Measurements from ENCODE around the gene SIRPB2. TPM values are rescaled to one million over a fixed set of nuclear protein-coding genes. Genes with fewer than 3 reads are reported as not detected.

The SIRPB2 gene
- total RNA-seq, 1 experiment from 2014 or later: not detected

DNA sequence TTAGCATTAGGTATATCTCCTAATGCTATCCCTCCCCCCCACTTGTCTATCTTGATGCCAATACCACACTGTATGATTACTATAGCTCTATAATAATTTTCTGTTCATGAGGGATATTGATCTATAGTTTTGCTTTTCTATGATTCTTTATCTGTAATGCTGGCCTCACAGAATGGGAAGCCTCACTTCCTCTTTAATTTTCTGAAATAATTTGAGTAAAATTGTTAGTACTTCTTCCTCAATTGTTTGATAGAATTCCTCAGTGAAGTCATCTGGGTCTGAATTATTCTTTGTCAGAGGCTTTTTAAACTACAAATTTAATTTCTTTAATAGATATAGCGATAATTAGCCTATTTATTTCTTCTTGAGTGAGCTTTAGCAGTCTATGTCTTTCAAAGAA lies 35.1 kb upstream of the SIRPB2 start:
- H3K4ac ChIP-seq (ENCODE audit: low read depth, low read length): no peak overlapping the region
- no peaks in the 10 kb centered on the region for H3K79me2 ChIP-seq (ENCODE audit: insufficient read depth, low read length)
- no peak overlapping the region for H3T11ph ChIP-seq (ENCODE audit: low read length)
- no peak overlapping the region for H3K4me3 Mint-ChIP-seq
- no peak overlapping the region for H2BK20ac ChIP-seq (ENCODE audit: low read depth, low read length, poor library complexity, severe bottlenecking)
- no peak overlapping the region for H3K4me2 ChIP-seq (ENCODE audit: insufficient read depth, insufficient read length, low read length)
- H3K27me3 Mint-ChIP-seq (ENCODE audit: low read depth): peaks cover 6% of the 10 kb centered on the region
- no peaks in the 10 kb centered on the region for H3K36me3 Mint-ChIP-seq (ENCODE audit: insufficient read depth in 1 of 3, low read depth in 3 of 3)
- H4K20me1 ChIP-seq (ENCODE audit: control insufficient read depth, insufficient read depth, insufficient read length): no peaks in the 10 kb centered on the region
- H3K9me3 ChIP-seq (ENCODE audit: control insufficient read depth, low read depth, low read length): no peaks in the 10 kb centered on the region
- H3K4me1 Mint-ChIP-seq: no peaks in the 10 kb centered on the region
- H3K79me1 ChIP-seq (ENCODE audit: insufficient read depth, low read depth, low read length, poor library complexity, severe bottlenecking): no peaks in the 10 kb centered on the region
- no peaks in the 10 kb centered on the region for H3K4me1 ChIP-seq (ENCODE audit: insufficient read depth, low read length)
- H3K27ac Mint-ChIP-seq: no peak overlapping the region
- H2BK5ac ChIP-seq (ENCODE audit: insufficient read length, low read length): no peak overlapping the region
- peaks cover 3 to 4% of the 10 kb centered on the region in 2 experiments; a peak in 2 of 5 replicates for H3K9me3 Mint-ChIP-seq
- H2BK120ac ChIP-seq (ENCODE audit: low read depth, low read length, poor library complexity, severe bottlenecking): no peak overlapping the region
- no peaks in the 10 kb centered on the region for H3K27me3 ChIP-seq (ENCODE audit: insufficient read depth, low read length)
- H3K18ac ChIP-seq (ENCODE audit: insufficient read length, low read depth, low read length): no peak overlapping the region
- DNase-seq: no peak
- H3K9ac ChIP-seq (ENCODE audit: extremely low read depth, insufficient read length, low read length): no peak overlapping the region
- H3K23ac ChIP-seq (ENCODE audit: insufficient read length, low read depth, low read length): no peak overlapping the region
- no peak overlapping the region for H4K5ac ChIP-seq (ENCODE audit: insufficient read length, low read depth, low read length)
- no peak overlapping the region for H3K14ac ChIP-seq (ENCODE audit: insufficient read depth, low read length)
- no peak overlapping the region for H2BK15ac ChIP-seq (ENCODE audit: low read depth, low read length)
- H3K56ac ChIP-seq (ENCODE audit: insufficient read length, low read depth, low read length): no peak overlapping the region
- H2AFZ ChIP-seq (ENCODE audit: low read length): no peak overlapping the region
- WGBS (ENCODE audit: extremely low coverage, insufficient read length, low lambda C conversion rate): no CpG with 5 or more reads among the region's 1 CpG
- no peak overlapping the region for H2BK12ac ChIP-seq (ENCODE audit: insufficient read length, low read depth, low read length)
- no peak for TF ChIP-seq CTCF (conservative IDR thresholded peaks at IDR 0.05)
- H3K27ac ChIP-seq (ENCODE audit: insufficient read length, low read depth, low read length): no peak overlapping the region
- no peaks in the 10 kb centered on the region for H3K23me2 ChIP-seq (ENCODE audit: insufficient read length, low read depth, low read length, poor library complexity, severe bottlenecking)
- H4K91ac ChIP-seq (ENCODE audit: insufficient read length, low read depth, low read length): no peak overlapping the region
- H2AK5ac ChIP-seq (ENCODE audit: insufficient read length, low read length): no peak overlapping the region
- no peak overlapping the region for H4K8ac ChIP-seq (replicated peaks; ENCODE audit: insufficient read length, low read depth, low read length)
